GM12874 (cell line): Measurements from ENCODE around the gene EFNB3.

Experiments used
- CTCF ChIP-seq: IDR thresholded peaks from 2 replicates; pipeline ENCODE4 v1.5.1; 2011; ENCODE audit warnings: low read depth, mild to moderate bottlenecking, control low read depth, low read length, moderate library complexity; ENCODE audit not compliant: insufficient read depth

The EFNB3 gene

DNA sequence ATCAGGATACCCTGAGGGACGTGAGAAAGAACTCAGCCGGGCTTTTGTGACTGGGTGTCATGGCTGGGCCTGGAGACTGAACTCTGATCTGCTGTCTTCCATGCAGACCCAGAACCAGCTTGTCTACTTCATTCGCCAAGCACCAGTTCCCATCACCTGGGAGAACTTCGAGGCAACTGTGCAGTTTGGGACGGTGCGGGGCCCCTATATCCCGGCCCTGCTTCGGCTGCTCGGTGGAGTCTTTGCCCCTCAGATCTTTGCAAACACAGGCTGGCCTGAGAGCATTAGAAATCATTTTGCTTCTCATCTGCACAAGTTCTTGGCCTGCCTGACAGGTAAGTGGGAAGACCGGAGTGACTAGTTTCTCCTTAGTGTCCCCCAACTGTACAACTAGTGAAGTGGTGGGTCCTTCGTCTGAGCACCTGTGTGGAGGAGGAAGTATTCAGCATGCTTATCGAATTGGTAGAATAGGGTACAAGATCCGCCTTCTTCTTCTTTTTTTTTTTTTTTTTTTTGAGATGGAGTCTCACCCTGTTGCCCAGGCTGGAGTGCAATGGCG lies 28.1 kb downstream of the EFNB3 start:
- TF ChIP-seq CTCF = no peak

DNA sequence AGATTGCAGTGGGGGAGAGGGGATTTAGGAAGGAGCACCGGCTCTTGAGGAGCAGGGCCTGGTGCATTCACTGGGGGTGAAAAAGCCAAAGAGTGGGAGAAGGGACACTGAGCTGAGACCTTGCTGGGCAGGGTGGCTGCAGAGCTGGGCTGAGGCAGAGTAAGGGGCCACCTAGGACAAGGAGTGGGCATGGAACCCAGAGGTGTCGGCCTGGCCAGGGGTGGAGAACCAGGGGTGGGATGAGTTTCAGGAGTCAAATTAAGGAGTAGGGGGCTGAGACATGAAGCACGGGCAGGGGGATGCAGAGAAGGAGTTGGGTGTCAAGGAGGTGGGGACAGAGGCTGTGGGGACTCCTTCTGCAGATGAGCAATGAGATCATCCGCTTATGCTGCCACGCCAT lies 32.6 kb downstream of the EFNB3 start:
- TF ChIP-seq CTCF = no peak

DNA sequence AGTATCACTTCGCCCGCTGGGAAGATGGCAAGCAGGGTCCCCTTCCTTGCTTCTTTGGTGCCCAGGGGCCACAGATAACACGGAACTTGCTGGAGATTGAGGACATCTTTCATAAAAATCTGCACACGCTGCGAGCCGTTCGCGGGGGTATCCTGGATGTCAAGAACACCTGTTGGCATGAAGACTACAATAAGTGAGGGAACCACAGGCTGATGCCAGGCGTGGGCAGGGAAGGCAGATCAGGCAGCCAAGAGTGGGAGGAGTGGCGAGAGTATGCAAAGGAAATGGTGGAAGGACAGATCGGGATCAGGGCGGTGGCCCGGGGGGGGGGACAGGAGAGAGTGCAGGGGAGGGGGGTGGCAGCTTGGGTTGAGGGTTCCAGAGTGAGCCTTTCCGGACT lies 34.7 kb downstream of the EFNB3 start:
- TF ChIP-seq CTCF = no peak

GRCh38 chr17:7740481-7741001 lies 35.5 kb downstream of the EFNB3 start:
- TF ChIP-seq CTCF = no peak

GRCh38 chr17:7742729-7743128 lies 37.7 kb downstream of the EFNB3 start:
- TF ChIP-seq CTCF = no peak

GRCh38 chr17:7744416-7744815 lies 39.4 kb downstream of the EFNB3 start:
- no peak for TF ChIP-seq CTCF

DNA sequence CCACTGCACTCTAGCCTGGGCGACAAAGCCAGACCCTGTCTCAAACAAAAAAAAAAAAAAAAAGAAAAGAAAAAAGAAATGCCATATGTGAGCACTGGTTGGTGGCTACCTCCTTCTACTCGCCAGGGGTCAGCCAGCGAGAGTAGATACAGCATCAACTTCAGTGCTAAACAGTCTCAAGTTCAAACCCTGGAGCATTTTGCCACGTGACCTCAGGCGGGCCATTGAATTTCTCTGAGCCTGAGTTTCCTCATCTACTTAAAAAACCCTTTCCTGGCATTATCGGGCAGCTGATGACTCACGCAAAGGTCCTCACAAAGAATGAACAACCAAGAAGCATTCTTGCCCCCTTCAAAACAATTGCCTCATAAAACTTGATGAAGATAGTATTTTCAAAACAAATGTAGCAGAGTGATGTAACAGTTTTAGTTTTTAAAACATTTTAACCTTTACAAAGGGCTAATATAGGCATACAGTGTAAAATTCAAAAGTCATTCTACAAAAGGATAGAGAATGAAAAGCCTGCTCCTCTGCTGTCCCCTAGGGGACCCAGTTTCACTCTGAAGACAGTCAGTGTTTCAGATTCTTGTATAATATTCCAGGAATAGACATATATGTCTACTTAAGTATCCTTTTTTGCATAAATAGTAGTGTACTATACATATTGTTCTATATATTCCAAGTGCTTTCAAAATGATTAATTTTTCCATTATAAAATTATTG lies 40.9 kb downstream of the EFNB3 start:
- no peak for TF ChIP-seq CTCF
